Right atrium auricular region (tissue), 2 donors: ENCODE measurements around the gene ENPP5. TPM values are rescaled to one million over a fixed set of nuclear protein-coding genes. Genes with fewer than 3 reads are reported as not detected.

ENCODE experiments used
- DNase-seq: peaks from one replicate; pipeline ENCODE4 v3.0.0-alpha.2; 2019; ENCODE audit warnings: low spot score
- H3K27ac ChIP-seq, 2 donors: fragments of 200-600 bp; sonication (generic); 1 replicate in 1 of 2; 2 replicates in 1 of 2; pipeline ENCODE4 v1.5.1; 2016 to 2019
- H3K27me3 ChIP-seq, 2 donors: fragments of 200-600 bp; sonication (generic); one replicate each; pipeline versions ENCODE4 v1.5.1 to v1.6.0; 2017 to 2019
- H3K36me3 ChIP-seq: fragments of 200-600 bp; sonication (generic); one replicate; pipeline ENCODE4 v1.5.1; 2016
- H3K4me1 ChIP-seq, 2 donors: fragments of 200-600 bp; sonication (generic); one replicate each; pipeline versions ENCODE4 v1.5.1 to v1.6.0; 2017 to 2019
- H3K4me3 ChIP-seq, 2 donors: fragments of 200-600 bp; sonication (generic); 1 replicate in 1 of 2; 2 replicates in 1 of 2; pipeline ENCODE4 v1.5.1; 2017 to 2019; ENCODE audit warnings: mild to moderate bottlenecking in 1 of 2, moderate library complexity in 1 of 2
- H3K9me3 ChIP-seq, 2 donors: fragments of 200-600 bp; sonication (generic); one replicate each; pipeline ENCODE4 v1.5.1; 2019
- total RNA-seq, 2 donors: library from RNA; depleted of rRNA; stranded (reverse); fragments of >200 nt; gene quantifications; one replicate each; pipeline ENCODE4 v1.1.0, GENCODE V29; 2016
- TF ChIP-seq, protein P1 (sequence below), 2 donors: fragments of 200-600 bp; sonication (generic); IDR thresholded peaks; one replicate each; pipeline ENCODE4 v1.5.1; 2019; ENCODE audit warnings: antibody characterized with exemption in 2 of 2

The ENPP5 gene
- total RNA-seq, 2 donors from 2014 or later, result 6.2 to 17.7 TPM

DNA sequence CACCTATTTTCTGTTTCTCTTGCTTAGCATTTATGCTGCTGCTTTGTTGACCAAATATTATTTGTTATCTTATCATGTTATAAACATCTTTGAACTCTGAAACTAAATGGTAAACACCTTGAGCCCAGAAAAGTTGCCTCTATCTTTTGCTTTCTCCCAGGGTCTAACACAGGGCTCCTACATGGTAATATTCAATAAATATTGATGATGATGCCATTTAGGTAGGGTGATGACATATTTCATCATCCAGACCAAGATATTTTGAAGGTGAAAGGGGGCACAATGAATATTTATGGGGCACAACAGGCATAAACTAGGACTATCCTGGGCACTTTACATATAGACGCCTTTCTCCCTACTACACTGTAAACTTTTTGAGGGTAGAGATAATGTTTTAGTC is 52.6 kb downstream of the ENPP5 start:
- no peak overlapping the region for H3K4me3 ChIP-seq
- no peaks in the 10 kb centered on the region for H3K4me1 ChIP-seq
- no peaks in the 10 kb centered on the region for H3K27me3 ChIP-seq
- DNase-seq, result no peak
- H3K36me3 ChIP-seq, result no peaks in the 10 kb centered on the region
- H3K9me3 ChIP-seq, result no peaks in the 10 kb centered on the region
- no peak overlapping the region for H3K27ac ChIP-seq
- TF ChIP-seq, protein P1, sequence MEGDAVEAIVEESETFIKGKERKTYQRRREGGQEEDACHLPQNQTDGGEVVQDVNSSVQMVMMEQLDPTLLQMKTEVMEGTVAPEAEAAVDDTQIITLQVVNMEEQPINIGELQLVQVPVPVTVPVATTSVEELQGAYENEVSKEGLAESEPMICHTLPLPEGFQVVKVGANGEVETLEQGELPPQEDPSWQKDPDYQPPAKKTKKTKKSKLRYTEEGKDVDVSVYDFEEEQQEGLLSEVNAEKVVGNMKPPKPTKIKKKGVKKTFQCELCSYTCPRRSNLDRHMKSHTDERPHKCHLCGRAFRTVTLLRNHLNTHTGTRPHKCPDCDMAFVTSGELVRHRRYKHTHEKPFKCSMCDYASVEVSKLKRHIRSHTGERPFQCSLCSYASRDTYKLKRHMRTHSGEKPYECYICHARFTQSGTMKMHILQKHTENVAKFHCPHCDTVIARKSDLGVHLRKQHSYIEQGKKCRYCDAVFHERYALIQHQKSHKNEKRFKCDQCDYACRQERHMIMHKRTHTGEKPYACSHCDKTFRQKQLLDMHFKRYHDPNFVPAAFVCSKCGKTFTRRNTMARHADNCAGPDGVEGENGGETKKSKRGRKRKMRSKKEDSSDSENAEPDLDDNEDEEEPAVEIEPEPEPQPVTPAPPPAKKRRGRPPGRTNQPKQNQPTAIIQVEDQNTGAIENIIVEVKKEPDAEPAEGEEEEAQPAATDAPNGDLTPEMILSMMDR (IDR thresholded peaks at IDR 0.05), result no peak

DNA sequence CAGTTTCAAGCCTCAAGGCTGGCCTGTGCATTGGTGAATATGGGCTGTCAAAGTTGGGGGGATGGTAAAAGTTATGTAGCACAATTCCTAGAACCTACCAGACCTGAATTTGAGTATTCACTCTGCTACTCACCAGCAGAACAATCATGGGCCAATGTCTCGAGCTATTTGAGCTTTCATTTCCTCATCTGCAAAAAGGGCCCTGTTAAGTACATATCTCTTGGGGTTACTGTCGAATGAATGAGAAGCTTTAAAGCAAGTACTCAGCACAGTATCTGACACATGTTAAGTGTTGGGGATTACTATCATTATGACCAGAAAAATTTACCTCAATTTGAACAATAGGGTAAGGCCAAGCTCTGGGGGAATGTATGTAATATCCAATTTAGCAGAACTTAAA is 54.5 kb downstream of the ENPP5 start:
- no peak for DNase-seq
- TF ChIP-seq, protein P1 (IDR thresholded peaks at IDR 0.05), result no peak
- no peaks in the 10 kb centered on the region for H3K4me1 ChIP-seq

DNA sequence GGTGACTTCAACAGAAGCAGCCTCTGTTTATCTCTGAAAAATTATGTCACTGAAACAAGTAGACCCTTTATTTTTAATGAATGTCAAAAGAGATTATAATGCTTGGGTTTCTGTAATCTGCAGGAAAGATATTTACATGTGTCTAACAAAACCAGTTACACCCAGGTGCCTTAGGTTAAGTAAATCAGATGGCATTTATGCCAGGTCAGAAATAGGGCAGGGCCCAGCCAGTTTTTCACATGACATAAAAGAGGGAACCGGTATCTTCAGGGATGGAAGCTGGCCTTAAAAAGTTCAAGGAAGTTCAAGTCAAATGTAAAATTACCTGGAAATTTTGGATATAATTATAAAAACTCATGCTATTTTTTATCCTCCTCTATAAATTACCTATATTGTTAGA is 55.1 kb downstream of the ENPP5 start:
- H3K36me3 ChIP-seq, result no peaks in the 10 kb centered on the region
- no peak overlapping the region for H3K27ac ChIP-seq
- H3K9me3 ChIP-seq, result no peaks in the 10 kb centered on the region
- H3K4me3 ChIP-seq, result no peak overlapping the region
- no peaks in the 10 kb centered on the region for H3K4me1 ChIP-seq
- DNase-seq, result no peak
- TF ChIP-seq, protein P1 (IDR thresholded peaks at IDR 0.05), result no peak
- no peaks in the 10 kb centered on the region for H3K27me3 ChIP-seq

More for the DNA sequence above, 54.5 kb downstream of the ENPP5 start:
- no peak overlapping the region for H3K4me3 ChIP-seq
- no peaks in the 10 kb centered on the region for H3K36me3 ChIP-seq
- H3K9me3 ChIP-seq, result no peaks in the 10 kb centered on the region
- no peaks in the 10 kb centered on the region for H3K27me3 ChIP-seq
- no peak overlapping the region for H3K27ac ChIP-seq

DNA sequence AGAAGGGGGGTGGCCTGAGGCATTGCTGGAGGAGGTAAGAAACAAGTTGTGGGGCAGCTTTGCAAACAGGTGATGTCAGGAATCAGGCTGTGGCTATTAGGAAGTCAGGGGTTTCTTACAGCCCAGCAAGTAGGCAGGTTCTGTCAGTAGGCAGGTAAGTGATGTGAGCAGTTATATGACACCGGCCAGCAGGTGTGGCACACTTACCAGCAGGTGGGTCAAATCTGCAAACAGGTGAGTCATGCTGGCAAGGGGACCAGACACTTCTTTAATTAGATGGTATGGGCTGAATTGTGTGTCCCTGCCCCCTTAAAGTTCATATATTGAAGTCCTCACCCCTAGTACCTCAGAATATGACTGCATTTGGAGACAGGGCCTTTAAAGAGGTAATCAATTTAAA is 57.4 kb downstream of the ENPP5 start:
- DNase-seq, result no peak
- H3K9me3 ChIP-seq, result no peaks in the 10 kb centered on the region
- H3K4me3 ChIP-seq, result no peak overlapping the region
- TF ChIP-seq, protein P1 (IDR thresholded peaks at IDR 0.05), result no peak
- no peaks in the 10 kb centered on the region for H3K4me1 ChIP-seq
- no peak overlapping the region for H3K27ac ChIP-seq
- no peaks in the 10 kb centered on the region for H3K36me3 ChIP-seq
- H3K27me3 ChIP-seq, result no peaks in the 10 kb centered on the region

Other genes starting within 250 kb of the ENPP5 start
- gene CLIC5, start 155.1 kb downstream of the ENPP5 start, total RNA-seq, result 100 to 1,000 TPM in 1 of 2 donors, 10 to 100 TPM in 1; 99.8 to 114 TPM
- gene ENPP4, start 41.0 kb downstream of the ENPP5 start, total RNA-seq, result 10 to 100 TPM; 24.5 to 36.0 TPM